Sigmoid colon (tissue), 7 donors: ENCODE data around the gene MND1. TPM values are rescaled to one million over a fixed set of nuclear protein-coding genes. Genes with fewer than 3 reads are reported as not detected.

ENCODE experiments used
- DNase-seq: peaks from one replicate; pipeline ENCODE4 v3.0.0-alpha.2; 2019
- H3K27ac ChIP-seq, 4 donors: fragments of 200-600 bp; sonication (generic); one replicate each; pipeline ENCODE4 v1.5.1; 2016 to 2019; ENCODE audit warnings: mild to moderate bottlenecking in 1 of 4
- H3K27me3 ChIP-seq, 3 donors: fragments of 200-600 bp; sonication (generic); one replicate each; pipeline ENCODE4 v1.5.1; 2019; ENCODE audit warnings: mild to moderate bottlenecking in 1 of 3
- H3K36me3 ChIP-seq, 4 donors: fragments of 200-600 bp; sonication (generic); one replicate each; pipeline ENCODE4 v1.5.1; 2016 to 2019
- H3K4me1 ChIP-seq, 4 donors: fragments of 200-600 bp; sonication (generic); one replicate each; pipeline ENCODE4 v1.5.1; 2017 to 2019
- H3K4me3 ChIP-seq, 4 donors: fragments of 200-600 bp; sonication (generic); one replicate each; pipeline ENCODE4 v1.5.1; 2017 to 2019; ENCODE audit warnings: mild to moderate bottlenecking in 2 of 4, moderate library complexity in 1 of 4
- H3K9me3 ChIP-seq, 4 donors: fragments of 200-600 bp in 3 of 4; sonication (generic) in 3 of 4; one replicate each; pipeline versions ENCODE4 v1.5.1 to v1.6.1; 2013 to 2019
- CTCF ChIP-seq, 4 experiments: fragments of 450-650 bp in 3 of 4; fragments of 200-600 bp in 1 of 4; IDR thresholded peaks; one replicate each; pipeline ENCODE4 v1.5.1; 2016 to 2019; ENCODE audit warnings: antibody characterized with exemption in 4 of 4, mild to moderate bottlenecking in 3 of 4, moderate library complexity in 2 of 4
- EP300 ChIP-seq, 4 donors: sonication (generic); formaldehyde crosslinking; IDR thresholded peaks; one replicate each; pipeline ENCODE4 v1.6.1; 2017; ENCODE audit warnings: antibody characterized with exemption in 4 of 4
- POLR2A ChIP-seq, 2 donors: fragments of 450-650 bp; IDR thresholded peaks; one replicate each; pipeline ENCODE4 v1.6.1; 2016; ENCODE audit warnings: antibody characterized with exemption in 2 of 2, mild to moderate bottlenecking in 2 of 2, moderate library complexity in 2 of 2
- POLR2AphosphoS5 ChIP-seq, 4 donors: sonication (generic); formaldehyde crosslinking; IDR thresholded peaks; one replicate each; pipeline ENCODE4 v1.6.1; 2017; ENCODE audit warnings: antibody characterized with exemption in 4 of 4
- WGBS, 2 donors: extraction: QIAGEN DNeasy Blood & Tissue Kit; methylation state at CpG; one replicate each; pipeline ENCODE4 v1.1.7; 2013; 5-methylcytosine and 5-hydroxymethylcytosine counted together
- intact Hi-C: fragments of 100-400 bp; cut with DNase I; formaldehyde crosslinking; loops from one replicate; pipeline ENCODE4 v1.15.1; 2023
- polyA plus RNA-seq, 3 donors: library from polyadenylated mRNA; stranded (reverse); fragments of 200-250 nt; gene quantifications; one replicate each; pipeline ENCODE4 v1.2.3, GENCODE V29; 2013
- total RNA-seq, 4 donors: library from RNA; depleted of rRNA; stranded (reverse); fragments of >200 nt; gene quantifications; one replicate each; pipeline ENCODE4 v1.1.0, GENCODE V29; 2016
- donor health status: healthy with polysubstance abuse.
- donor health status: Bipolar disorder and iron deficiency.
- donor health status: healthy.

Gene MND1
- total RNA-seq (1 to 10 TPM in 1 of 4 donors, not detected in 3; 2.4 TPM), polyA plus RNA-seq (1 to 10 TPM; 3.0 to 7.1 (median 5.1) TPM)

GRCh38 chr4:153344131-153345011 is at the start of gene MND1:
TSS of gene MND1 (plus strand) at chr4:153344688. CDS start at chr4:153344738, 50 bp downstream.
- 1% methylated on average over 86 of the region's 86 CpGs for WGBS, 2 donors
- Histone ChIP-seq H3K36me3 (no peaks in the 10 kb centered on the region), H3K27ac (peak within 1 kb of the TSS; percentile 4 to 75 (median 40)), H3K4me3 (peak within 1 kb of the TSS; percentile 61 to 91 (median 84)), H3K27me3 (no peaks in the 10 kb centered on the region), H3K9me3 (no peaks in the 10 kb centered on the region), H3K4me1 (peaks cover 0 to 11% (median 8%) of the 10 kb centered on the region in 4 donors)
- TF ChIP-seq POLR2A (IDR thresholded peaks at IDR 0.05) (no peak), EP300 (IDR thresholded peaks at IDR 0.05) (no peak), CTCF (IDR thresholded peaks at IDR 0.05) (peak; percentile 50 to 99 (median 70)), POLR2AphosphoS5 (IDR thresholded peaks at IDR 0.05) (no peak)
- peak; percentile 88 for DNase-seq
- intact Hi-C loops, result loop anchor here (1.0 to 2.0 kb wide), 3 partner anchors 121 to 300 kb away; no protein-coding TSS in a partner anchor

- H3K36me3 ChIP-seq, result peaks cover 0 to 10% (median 6%) of the 10 kb centered on the region in 4 donors
- H3K27me3 ChIP-seq, result no peaks in the 10 kb centered on the region
- 93 to 95% methylated on average over 40 of the region's 40 CpGs for WGBS, 2 donors
- TF ChIP-seq EP300 (IDR thresholded peaks at IDR 0.05) (no peak), CTCF (IDR thresholded peaks at IDR 0.05) (no peak), POLR2A (IDR thresholded peaks at IDR 0.05) (no peak), POLR2AphosphoS5 (IDR thresholded peaks at IDR 0.05) (no peak)
- H3K9me3 ChIP-seq, result no peaks in the 10 kb centered on the region
- DNase-seq, result no peak
- intact Hi-C loops, result no loop called here
- H3K4me1 ChIP-seq, result peaks cover 0 to 57% (median 45%) of the 10 kb centered on the region in 4 donors
- H3K4me3 ChIP-seq, result no peak overlapping the region
- peak overlapping the region in 3 of 4 donors; percentile 40 to 65 (median 65) for H3K27ac ChIP-seq
Measured at GRCh38 chr4:153295131-153295755, 49.2 kb upstream of the MND1 start.

- WGBS, 2 donors, result 55 to 60% methylated on average over 11 of the region's 11 CpGs
- Histone ChIP-seq H3K4me1 (peaks cover 0 to 57% (median 45%) of the 10 kb centered on the region in 4 donors), H3K27me3 (no peaks in the 10 kb centered on the region), H3K27ac (peak overlapping the region in 3 of 4 donors; percentile 40 to 65 (median 65)), H3K36me3 (peaks cover 0 to 13% (median 6%) of the 10 kb centered on the region in 4 donors), H3K4me3 (peak overlapping the region in 2 of 4 donors; percentile 14 to 20), H3K9me3 (no peaks in the 10 kb centered on the region)
- intact Hi-C loops, result no loop called here
- TF ChIP-seq CTCF (IDR thresholded peaks at IDR 0.05) (no peak), POLR2A (IDR thresholded peaks at IDR 0.05) (no peak), EP300 (IDR thresholded peaks at IDR 0.05) (no peak), POLR2AphosphoS5 (IDR thresholded peaks at IDR 0.05) (peak in 1 of 4 donors; percentile 9)
- peak; percentile 74 for DNase-seq
Measured at GRCh38 chr4:153296040-153296823, 48.3 kb upstream of the MND1 start.

GRCh38 chr4:153297116-153297515 is 47.4 kb upstream of the MND1 start:
- Histone ChIP-seq H3K9me3 (no peaks in the 10 kb centered on the region), H3K36me3 (peaks cover 0 to 13% (median 6%) of the 10 kb centered on the region in 4 donors), H3K27me3 (no peaks in the 10 kb centered on the region), H3K4me3 (peak overlapping the region in 1 of 4 donors; percentile 20), H3K27ac (peak overlapping the region in 3 of 4 donors; percentile 40 to 65 (median 65)), H3K4me1 (peaks cover 0 to 57% (median 45%) of the 10 kb centered on the region in 4 donors)
- 90 to 93% methylated on average over 8 of the region's 8 CpGs for WGBS, 2 donors
- intact Hi-C loops, result no loop called here
- no peak for TF ChIP-seq POLR2AphosphoS5 (IDR thresholded peaks at IDR 0.05)
- no peak for TF ChIP-seq EP300 (IDR thresholded peaks at IDR 0.05)
- no peak for TF ChIP-seq POLR2A (IDR thresholded peaks at IDR 0.05)
- no peak for TF ChIP-seq CTCF (IDR thresholded peaks at IDR 0.05)
- no peak for DNase-seq
